HS-5 (cell line): ENCODE results near the gene MGAT5.
"Not testable (repeated sequence)": the region's sequence is repeated elsewhere in the genome, so short reads cannot be mapped to it uniquely, and the experiment has no call there.

Source experiments
- DNase-seq: peaks from one replicate; pipeline ENCODE4 v3.0.0-alpha.2; 2012; ENCODE audit warnings: low read depth

MGAT5 gene

DNA sequence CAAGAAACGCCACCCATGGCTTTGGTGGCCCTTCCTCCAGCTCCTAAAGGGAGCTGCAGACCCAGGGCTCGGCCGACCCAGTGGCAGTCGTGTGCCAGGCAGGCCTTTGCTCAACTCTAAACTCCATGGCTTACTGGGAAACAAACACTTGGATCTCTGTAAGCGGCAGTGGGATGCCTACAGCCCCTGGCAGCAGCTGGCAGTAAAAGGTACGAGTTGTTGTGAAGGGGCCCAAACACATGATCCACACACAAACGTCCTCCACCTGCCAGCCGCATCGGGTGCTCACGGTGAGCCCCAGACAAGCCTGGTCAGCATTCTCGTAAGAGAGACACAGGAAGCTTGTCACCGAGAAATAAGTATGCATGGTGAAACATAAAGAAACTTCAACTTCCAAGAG, 214.9 kb downstream of the MGAT5 start:
- DNase-seq: no peak

DNA sequence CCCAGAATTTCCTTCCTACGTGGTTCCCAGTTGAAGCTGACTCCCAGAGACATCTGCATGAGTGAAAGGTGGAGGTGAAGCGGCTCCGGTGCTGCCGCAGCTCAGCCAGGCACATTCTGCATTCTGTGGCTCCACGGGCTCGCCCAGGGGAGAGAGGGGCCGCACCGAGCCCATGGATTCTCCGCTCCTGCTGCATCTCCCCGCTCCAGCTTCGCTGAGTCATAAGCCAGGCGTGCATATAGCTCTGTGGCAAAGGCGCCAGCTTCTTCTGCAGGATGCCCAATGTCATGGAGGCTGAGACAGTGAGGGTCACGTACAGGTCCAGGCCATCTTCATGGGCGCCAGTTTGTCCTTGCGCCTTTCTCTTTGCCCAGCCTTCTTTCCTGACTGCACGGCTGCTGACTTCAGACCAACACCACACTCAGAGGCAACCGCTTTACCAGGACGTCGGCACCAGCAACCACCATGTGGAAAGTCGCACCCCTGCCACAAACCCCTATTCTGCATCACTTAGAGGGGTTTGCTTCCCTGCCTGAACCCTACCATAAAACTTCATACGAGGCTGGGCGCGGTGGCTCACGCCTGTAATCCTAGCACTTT, 215.7 kb downstream of the MGAT5 start:
- no peak for DNase-seq

DNA sequence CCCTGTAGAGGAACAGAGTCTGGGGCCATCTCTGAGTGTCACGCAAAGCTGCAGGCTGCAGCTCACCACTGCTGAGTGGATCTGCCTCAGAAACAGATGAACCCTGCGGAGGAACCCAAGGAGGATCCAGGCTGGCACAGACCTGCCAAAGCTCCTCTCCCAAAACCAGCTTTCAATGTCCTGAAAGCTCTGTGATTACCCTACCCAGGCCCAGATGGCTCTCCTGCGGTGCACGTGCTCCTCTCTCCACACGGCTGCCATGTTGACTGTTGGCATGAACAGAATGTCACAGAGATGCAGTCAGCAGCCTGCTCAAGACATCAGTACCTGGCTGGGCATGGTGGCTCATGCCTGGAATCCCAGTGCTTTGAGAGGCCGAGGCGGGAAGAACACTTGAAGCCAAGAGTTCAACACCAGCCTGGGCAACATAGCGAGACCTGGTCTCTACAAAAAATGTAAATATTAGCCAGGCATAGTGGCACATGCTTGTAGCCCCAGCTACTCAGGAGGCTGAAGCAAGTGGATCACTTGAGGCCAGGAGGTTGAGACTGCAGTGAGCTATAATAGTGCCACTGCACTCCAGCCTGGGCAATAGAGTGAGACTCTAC, 216.8 kb downstream of the MGAT5 start:
- DNase-seq: no peak

GRCh38 chr2:134476982-134477381, 223.1 kb downstream of the MGAT5 start:
- DNase-seq: not testable (repeated sequence)

- no peak for DNase-seq
These were observed 225.9 kb downstream of the MGAT5 start for GRCh38 chr2:134479696-134480330.

DNA sequence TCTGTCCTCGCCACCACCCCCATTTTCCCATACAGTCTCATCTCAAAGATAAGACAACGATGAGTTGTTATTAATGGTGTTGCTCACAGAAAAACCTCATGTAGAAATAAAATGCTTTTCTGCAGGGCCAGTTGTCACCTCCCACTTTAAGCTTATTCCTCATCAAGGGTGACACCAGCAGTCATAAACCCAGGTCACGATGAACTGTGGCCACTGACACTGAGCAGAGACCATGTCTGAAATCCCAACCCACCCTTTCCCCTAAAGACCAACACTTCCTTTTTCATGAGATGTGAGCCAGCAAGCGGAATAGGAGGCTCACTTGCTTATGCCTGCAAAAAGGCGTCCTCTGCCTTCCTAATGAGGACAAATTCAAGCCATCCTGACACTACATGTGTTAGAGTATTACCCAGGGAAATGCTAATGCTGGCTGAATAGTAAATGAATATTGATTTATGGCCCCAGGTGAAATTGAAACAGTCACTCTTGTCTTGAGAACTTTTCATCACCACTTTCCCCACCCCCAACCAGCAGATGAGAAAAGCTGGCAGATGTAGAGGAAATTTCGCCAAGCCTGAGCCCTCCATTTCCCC, 228.4 kb downstream of the MGAT5 start:
- DNase-seq: no peak

- no peak for DNase-seq
These were observed 229.0 kb downstream of the MGAT5 start for GRCh38 chr2:134482766-134483340.

DNA sequence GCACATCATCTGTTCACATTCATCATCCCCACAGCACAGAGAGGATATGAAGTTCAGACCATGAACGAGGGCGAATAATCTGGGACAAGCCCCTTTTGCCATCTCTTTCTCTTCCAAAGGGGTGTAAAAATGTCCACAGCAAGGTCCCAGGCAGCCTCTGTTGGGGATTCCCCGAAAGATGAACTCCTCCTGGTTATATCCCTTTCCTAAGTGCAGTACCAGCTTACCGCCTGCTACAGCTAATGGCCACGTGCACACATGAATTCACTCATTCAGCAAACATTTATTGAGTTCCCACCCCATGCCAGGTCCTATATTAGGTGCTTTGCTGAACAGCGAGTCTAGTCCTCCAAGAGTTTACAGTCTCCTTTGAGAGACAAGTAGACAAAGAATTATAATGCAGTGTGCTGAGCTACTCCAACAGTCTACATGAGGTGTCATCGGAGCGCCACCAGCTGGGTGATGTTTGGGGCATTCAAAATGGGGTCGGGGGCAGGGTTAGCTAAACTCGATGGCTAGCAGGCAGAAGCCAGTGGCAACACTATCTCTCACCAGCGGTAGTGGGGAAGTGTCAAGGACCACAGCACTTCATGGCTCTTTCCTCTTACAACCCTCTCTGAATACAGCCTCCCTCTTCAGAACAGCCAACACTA, 236.0 kb downstream of the MGAT5 start:
- DNase-seq: no peak

DNA sequence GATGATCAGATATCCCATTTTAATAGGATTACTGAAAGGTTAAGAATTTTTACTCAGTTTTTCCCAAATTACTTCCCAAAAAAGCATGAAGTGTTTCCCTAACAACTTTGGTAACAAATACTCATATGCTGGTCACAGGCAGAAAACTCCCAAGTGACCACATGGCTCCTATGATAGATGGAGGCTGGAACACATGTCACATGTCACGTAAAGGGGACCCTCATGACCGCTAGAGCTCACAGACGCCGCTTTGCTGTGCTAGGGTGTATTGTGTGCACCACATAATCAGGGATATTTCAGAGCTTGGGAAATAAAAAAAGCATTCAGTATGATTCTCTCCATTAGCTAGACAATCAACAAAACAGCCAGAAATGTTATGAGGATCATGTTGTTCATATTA, 236.7 kb downstream of the MGAT5 start:
- no peak for DNase-seq

DNA sequence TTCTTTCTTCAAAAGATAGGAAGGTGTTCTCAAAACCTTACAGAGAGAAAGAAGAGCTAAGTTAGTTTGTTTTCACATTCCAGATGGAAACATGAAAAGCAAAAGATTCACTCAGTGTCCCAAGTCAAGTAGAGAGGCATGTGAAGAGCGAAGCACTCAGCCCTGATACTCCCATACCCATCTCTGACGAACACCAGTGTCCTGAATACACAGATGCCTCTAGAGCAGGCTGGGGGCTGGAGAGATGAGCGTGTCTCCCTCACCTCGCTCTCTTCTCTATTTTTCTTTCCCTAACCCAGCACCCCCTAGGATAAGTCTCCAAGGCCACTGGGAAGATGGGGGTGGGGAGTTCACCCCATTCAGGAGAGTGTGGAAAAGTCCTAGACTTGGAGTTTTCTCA, 237.2 kb downstream of the MGAT5 start:
- no peak for DNase-seq

DNA sequence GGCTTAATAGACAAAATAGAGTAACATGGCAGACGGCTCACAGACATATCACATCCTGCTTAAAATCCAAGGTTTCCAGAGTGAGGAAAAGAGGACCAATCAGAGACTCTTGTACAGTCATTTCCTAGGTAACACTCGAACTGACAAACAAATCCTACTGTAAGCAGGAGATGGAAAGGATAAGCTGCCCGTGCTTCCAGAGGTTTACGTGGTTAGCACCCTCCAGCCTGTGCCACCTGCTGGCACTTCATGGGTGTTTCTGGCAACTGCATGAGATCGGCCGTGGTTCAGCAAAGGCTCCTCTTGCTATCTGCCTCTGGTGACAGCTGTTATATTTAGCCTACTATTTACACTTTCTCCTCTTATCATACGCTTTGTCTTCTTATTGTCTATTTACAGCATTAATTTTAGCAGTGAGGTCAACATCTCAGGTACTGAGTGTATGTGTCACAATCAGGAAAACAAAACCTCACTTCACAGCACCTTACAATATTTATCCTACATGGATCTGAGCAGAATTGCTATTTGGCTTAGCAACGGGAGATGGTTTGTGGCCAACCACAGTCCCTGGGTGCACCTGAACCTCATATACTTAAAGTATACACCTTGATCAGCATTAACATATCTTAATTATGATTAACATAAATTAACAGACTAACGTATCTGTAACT, 238.0 kb downstream of the MGAT5 start:
- DNase-seq: no peak

- DNase-seq: no peak
These were observed 239.9 kb downstream of the MGAT5 start for GRCh38 chr2:134493797-134494196.

- no peak for DNase-seq
These were observed 244.8 kb downstream of the MGAT5 start for GRCh38 chr2:134498654-134499053.

DNA sequence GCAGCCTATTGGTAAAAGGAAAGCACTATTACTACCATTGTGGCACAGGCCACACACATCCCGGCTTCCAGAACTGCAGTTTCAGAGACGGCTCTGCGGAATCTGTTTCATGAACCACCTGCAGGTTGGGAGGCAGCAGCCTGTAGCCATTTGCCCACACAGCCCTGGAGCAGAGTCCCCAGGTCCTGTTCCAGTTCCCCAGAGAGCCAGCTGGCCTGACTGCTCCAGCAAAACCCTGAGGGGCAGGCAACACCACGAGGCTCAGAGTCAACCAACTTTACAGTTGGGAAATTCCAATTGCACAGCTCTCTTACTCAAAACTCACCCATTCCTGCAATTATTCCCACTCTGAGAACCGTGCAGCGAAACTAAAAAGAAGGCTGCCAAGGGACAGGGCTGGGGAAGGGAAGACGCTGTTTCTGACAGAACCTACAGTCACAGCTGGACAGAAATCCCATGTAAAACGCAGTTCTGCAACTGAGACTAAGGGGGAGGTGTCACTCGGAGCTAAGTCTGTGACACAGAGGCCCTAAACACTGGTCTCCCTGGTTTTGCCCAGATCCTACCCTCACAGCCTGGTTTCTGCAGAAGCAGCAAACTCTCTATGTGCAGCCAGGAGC, 245.5 kb downstream of the MGAT5 start:
- DNase-seq: no peak

DNA sequence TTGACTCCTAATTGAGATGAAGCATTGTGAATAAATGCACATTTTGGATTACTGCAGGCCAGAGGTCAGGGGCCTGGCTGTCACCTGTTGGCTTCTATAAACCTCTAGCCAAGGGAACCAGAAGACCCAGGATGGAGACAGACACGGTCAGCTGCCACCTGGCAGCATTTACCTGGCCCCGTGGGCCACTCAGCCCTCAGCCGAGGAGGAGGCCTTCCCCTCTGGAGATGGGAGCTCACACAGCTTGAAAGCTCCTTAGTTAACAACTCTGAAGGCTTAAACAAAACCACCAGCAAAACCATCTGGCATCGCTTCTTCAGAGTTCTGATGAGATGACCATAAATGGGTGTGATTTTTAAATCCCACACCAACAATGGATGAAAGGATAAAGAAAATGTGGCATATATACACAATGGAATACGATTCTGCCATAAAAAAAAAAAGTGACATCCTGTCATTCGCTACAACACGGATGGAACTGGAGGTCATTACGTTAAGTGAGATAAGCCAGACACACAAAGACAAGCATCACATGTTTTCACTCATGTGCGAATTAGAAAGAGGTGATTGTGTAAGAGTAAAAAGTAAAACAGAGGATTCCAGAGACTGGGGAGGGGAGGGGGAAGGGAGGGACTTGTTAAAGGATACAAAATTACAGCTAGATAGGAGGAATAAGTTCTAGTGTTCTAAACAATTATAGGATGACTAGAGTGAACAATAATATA, 246.5 kb downstream of the MGAT5 start:
- no peak for DNase-seq

DNA sequence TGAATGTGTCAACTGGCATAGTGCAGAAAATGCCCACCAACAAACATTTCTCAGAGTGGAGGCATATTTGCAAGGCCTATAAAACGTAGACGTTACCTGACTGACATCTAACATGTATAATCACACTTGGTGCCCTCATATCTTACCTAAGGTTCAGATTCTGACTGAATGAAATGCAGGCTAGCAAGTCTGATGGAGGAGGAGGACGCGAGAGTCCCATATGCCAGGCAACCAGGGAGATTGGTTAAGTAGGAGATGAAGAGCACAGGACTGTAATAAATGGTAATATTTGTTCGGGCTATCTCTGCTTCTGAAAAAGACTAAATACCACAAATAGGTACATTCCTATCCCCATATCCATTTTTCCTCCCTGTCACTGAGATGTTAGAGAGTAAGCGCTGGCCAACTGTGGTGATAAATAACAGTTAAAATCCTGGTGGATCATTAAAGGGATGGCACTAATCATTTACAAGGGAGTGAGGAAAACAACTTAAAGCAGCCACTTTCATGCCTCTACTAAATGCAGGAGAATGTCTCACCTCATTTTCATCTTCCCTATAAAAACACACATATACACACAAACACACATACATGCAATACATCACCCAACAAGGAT, 247.7 kb downstream of the MGAT5 start:
- no peak for DNase-seq

- no peak for DNase-seq
These were observed 248.2 kb downstream of the MGAT5 start for GRCh38 chr2:134502104-134502503.
